A549 (cell line): Measurements from ENCODE around the gene TASP1.

Experiments
- CHD2 ChIP-seq: fragments of 150-350 bp; IDR thresholded peaks from 2 replicates; pipeline ENCODE4 v1.6.1; 2014; ENCODE audit warnings: low read length; ENCODE audit not compliant: partially characterized antibody
- MAZ ChIP-seq: fragments of 150-350 bp; IDR thresholded peaks from 2 replicates; pipeline ENCODE4 v1.6.1; 2014; ENCODE audit warnings: antibody characterized with exemption, low read depth, low read length, borderline replicate concordance
- NR3C1 ChIP-seq: fragments of >200 bp; sonication (Bioruptor Twin); formaldehyde crosslinking; IDR thresholded peaks from 3 replicates; pipeline ENCODE4 v1.6.1; 2017
- POLR2A ChIP-seq: IDR thresholded peaks from 2 replicates; pipeline ENCODE4 v1.6.1; 2012; ENCODE audit warnings: mild to moderate bottlenecking, low read length
- RFX5 ChIP-seq: fragments of 450-650 bp; IDR thresholded peaks from 2 replicates; pipeline ENCODE4 v1.7.1; 2014; ENCODE audit warnings: antibody characterized with exemption, mild to moderate bottlenecking, moderate library complexity
- RNF2 ChIP-seq: fragments of 200-600 bp; sonication (generic); IDR thresholded peaks from 2 replicates; pipeline ENCODE4 v1.6.1; 2016; ENCODE audit warnings: low read depth, mild to moderate bottlenecking, antibody characterized with exemption, moderate library complexity, borderline replicate concordance
- TF ChIP-seq, protein P1 (sequence below): fragments of >200 bp; sonication (Bioruptor Twin); formaldehyde crosslinking; IDR thresholded peaks from 3 replicates; pipeline ENCODE4 v1.5.1; 2016
- TF ChIP-seq, protein P2 (sequence below): IDR thresholded peaks from 2 replicates; pipeline ENCODE4 v1.6.1; 2012

DNA sequence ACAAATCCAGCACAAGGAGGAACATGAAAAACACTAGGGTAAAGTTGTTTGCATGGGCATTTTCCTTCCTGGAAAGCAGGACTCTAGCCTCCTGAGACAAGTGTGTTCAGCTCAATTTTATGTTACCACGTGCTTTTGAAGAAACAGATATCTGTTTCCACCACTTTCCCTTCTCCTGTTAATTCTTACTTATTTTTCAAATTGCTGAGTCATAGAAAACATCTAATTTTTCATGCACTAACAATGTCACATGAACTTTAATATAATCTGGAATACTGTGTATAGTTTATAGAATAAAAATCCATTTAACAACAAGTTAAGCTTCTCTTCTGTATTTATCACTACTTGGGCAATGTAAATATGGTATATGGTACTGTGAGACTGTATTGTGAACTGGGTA, 243.5 kb downstream of the TASP1 start:
- TF ChIP-seq RFX5: no peak
- TF ChIP-seq NR3C1: no peak
- TF ChIP-seq MAZ: no peak
- TF ChIP-seq, protein P1, sequence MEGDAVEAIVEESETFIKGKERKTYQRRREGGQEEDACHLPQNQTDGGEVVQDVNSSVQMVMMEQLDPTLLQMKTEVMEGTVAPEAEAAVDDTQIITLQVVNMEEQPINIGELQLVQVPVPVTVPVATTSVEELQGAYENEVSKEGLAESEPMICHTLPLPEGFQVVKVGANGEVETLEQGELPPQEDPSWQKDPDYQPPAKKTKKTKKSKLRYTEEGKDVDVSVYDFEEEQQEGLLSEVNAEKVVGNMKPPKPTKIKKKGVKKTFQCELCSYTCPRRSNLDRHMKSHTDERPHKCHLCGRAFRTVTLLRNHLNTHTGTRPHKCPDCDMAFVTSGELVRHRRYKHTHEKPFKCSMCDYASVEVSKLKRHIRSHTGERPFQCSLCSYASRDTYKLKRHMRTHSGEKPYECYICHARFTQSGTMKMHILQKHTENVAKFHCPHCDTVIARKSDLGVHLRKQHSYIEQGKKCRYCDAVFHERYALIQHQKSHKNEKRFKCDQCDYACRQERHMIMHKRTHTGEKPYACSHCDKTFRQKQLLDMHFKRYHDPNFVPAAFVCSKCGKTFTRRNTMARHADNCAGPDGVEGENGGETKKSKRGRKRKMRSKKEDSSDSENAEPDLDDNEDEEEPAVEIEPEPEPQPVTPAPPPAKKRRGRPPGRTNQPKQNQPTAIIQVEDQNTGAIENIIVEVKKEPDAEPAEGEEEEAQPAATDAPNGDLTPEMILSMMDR: no peak
- TF ChIP-seq, protein P2, sequence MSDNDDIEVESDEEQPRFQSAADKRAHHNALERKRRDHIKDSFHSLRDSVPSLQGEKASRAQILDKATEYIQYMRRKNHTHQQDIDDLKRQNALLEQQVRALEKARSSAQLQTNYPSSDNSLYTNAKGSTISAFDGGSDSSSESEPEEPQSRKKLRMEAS: no peak
- TF ChIP-seq POLR2A: no peak
- no peak for TF ChIP-seq CHD2
- TF ChIP-seq RNF2: no peak
